ENCODE data around the gene NCOR1.

GRCh38 chr17:15998031-15998562 is 217.2 kb downstream of the NCOR1 start:
- TF ChIP-seq TAF1 (IDR thresholded peaks at IDR 0.05; ENCODE audit: borderline replicate concordance, low read depth, low read length) = no peak
- no peak for TF ChIP-seq TCF7 (IDR thresholded peaks at IDR 0.05; ENCODE audit: borderline replicate concordance)
- no peak for TF ChIP-seq MAX (IDR thresholded peaks at IDR 0.05; ENCODE audit: low read depth, low read length)
- TF ChIP-seq CTCF (IDR thresholded peaks at IDR 0.05 in 2 of 3, conservative IDR thresholded peaks at IDR 0.05 in 1 of 3; ENCODE audit: control insufficient read depth in 2 of 3, extremely low read depth in 1 of 3, insufficient read depth in 1 of 3, low read depth in 3 of 3, low read length in 3 of 3) = no peak
- no peak for TF ChIP-seq RFX5 (IDR thresholded peaks at IDR 0.05; ENCODE audit: low read depth, low read length)
- TF ChIP-seq SREBF1 (IDR thresholded peaks at IDR 0.05; ENCODE audit: low read length) = no peak
- TF ChIP-seq CEBPB (IDR thresholded peaks at IDR 0.05; ENCODE audit: borderline replicate concordance in 1 of 2, low read depth in 2 of 2, low read length in 2 of 2) = no peak
- TF ChIP-seq ASH2L (IDR thresholded peaks at IDR 0.05; ENCODE audit: borderline replicate concordance, low read depth) = no peak
- no peak for TF ChIP-seq REST (IDR thresholded peaks at IDR 0.05; ENCODE audit: low read depth, low read length)
- TF ChIP-seq POLR2A (IDR thresholded peaks at IDR 0.05; ENCODE audit: low read depth, low read length) = no peak
- TF ChIP-seq RBBP5 (conservative IDR thresholded peaks at IDR 0.05) = no peak
- TF ChIP-seq USF2 (IDR thresholded peaks at IDR 0.05; ENCODE audit: borderline replicate concordance, low read depth, low read length) = no peak
- TF ChIP-seq POLR2AphosphoS5 (IDR thresholded peaks at IDR 0.05; ENCODE audit: low read length) = no peak

Measured in GM12878 (cell line).